Tibial nerve (tissue), 3 donors: ENCODE measurements around the gene CASP8AP2.

Experiments used
- CTCF ChIP-seq, 5 experiments: fragments of 200-600 bp in 3 of 5; fragments of 450-650 bp in 2 of 5; sonication (generic) in 3 of 5; IDR thresholded peaks; one replicate each; pipeline ENCODE4 v1.5.1; 2016 to 2019; ENCODE audit warnings: antibody characterized with exemption in 5 of 5, mild to moderate bottlenecking in 3 of 5, moderate library complexity in 2 of 5
- POLR2A ChIP-seq, 2 donors: fragments of 450-650 bp; IDR thresholded peaks; one replicate each; pipeline ENCODE4 v1.6.1; 2017; ENCODE audit warnings: antibody characterized with exemption in 2 of 2, mild to moderate bottlenecking in 2 of 2, moderate library complexity in 2 of 2

DNA sequence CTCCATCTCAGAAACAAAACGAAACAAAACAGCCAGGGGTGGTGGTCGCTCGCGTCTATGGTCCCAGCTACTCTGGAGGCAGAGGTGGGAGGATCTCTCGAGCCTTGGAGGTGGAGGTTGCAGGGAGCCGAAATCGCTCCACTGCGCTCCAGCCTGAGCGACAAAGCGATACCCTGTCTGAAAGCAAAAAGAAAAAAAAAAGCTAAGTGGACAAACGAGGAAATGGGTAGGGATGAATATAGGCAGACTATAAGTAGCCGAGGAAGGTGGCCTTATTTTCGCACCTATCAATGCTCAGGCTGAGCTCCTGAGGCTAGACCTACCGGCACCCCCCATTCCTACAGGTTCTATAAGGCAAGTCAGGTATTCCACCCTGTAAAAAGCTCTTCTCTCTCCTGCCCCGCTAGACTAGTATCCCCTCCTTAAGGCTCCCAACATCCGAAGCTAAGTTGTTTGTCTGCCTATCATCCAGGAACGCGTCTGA, 650 bp upstream of the CASP8AP2 start:
- TF ChIP-seq CTCF (IDR thresholded peaks at IDR 0.05) (no peak), POLR2A (IDR thresholded peaks at IDR 0.05) (no peak)
